Stomach (tissue), 9 donors: ENCODE measurements around the gene THADA. TPM values are rescaled to one million over a fixed set of nuclear protein-coding genes. Genes with fewer than 3 reads are reported as not detected.
A peak's percentile ranks its signal among the peaks of the same experiment; 100 is the strongest.

Experiments used
- DNase-seq, 2 donors: peaks; one replicate each; pipeline versions ENCODE4 v3.0.0 to v3.0.0-alpha.2; 2013 to 2019
- H3K27ac ChIP-seq, 5 donors: fragments of 200-600 bp in 4 of 5; sonication (generic) in 4 of 5; one replicate each; pipeline ENCODE4 v1.5.1; 2013 to 2019; ENCODE audit warnings: mild to moderate bottlenecking in 1 of 5, moderate library complexity in 1 of 5
- H3K27me3 ChIP-seq, 3 donors: fragments of 200-600 bp; sonication (generic); one replicate each; pipeline ENCODE4 v1.5.1; 2017 to 2019; ENCODE audit warnings: mixed run types in 1 of 3
- H3K36me3 ChIP-seq, 4 donors: fragments of 200-600 bp; sonication (generic); 1 replicate in 3 of 4; 2 replicates in 1 of 4; pipeline ENCODE4 v1.5.1; 2016 to 2019
- H3K4me1 ChIP-seq, 4 donors: fragments of 200-600 bp; sonication (generic); one replicate each; pipeline ENCODE4 v1.5.1; 2016 to 2019
- H3K4me3 ChIP-seq, 4 donors: fragments of 200-600 bp; sonication (generic) in 3 of 4; one replicate each; pipeline ENCODE4 v1.5.1; 2016 to 2019; ENCODE audit warnings: mild to moderate bottlenecking in 1 of 4
- H3K9me3 ChIP-seq, 4 donors: fragments of 200-600 bp; sonication (generic); one replicate each; pipeline ENCODE4 v1.5.1; 2016 to 2019
- EP300 ChIP-seq: sonication (generic); formaldehyde crosslinking; IDR thresholded peaks from one replicate; pipeline ENCODE4 v1.6.1; 2017; ENCODE audit warnings: antibody characterized with exemption
- POLR2A ChIP-seq, 4 donors: fragments of 450-650 bp; IDR thresholded peaks; one replicate each; pipeline ENCODE4 v1.6.1; 2016; ENCODE audit warnings: antibody characterized with exemption in 4 of 4, control low read depth in 2 of 4, mild to moderate bottlenecking in 1 of 4, moderate library complexity in 1 of 4
- POLR2AphosphoS5 ChIP-seq, 3 donors: sonication (generic); formaldehyde crosslinking; IDR thresholded peaks; one replicate each; pipeline ENCODE4 v1.6.1; 2016; ENCODE audit warnings: antibody characterized with exemption in 3 of 3
- WGBS, 5 donors: extraction: QIAGEN DNeasy Blood & Tissue Kit in 3 of 5; methylation state at CpG; one replicate each; pipeline versions ENCODE4 v1.1.5 to v1.1.7; 2013 to 2018; 5-methylcytosine and 5-hydroxymethylcytosine counted together
- intact Hi-C: fragments of 100-400 bp; cut with DNase I; formaldehyde crosslinking; loops from one replicate; pipeline ENCODE4 v1.15.1; 2023; ENCODE audit warnings: low total_unique reads
- polyA plus RNA-seq, 3 donors: library from polyadenylated mRNA; stranded (reverse); fragments of 200-250 nt; gene quantifications; one replicate each; pipeline ENCODE4 v1.2.3, GENCODE V29; 2013
- total RNA-seq, 5 donors: library from RNA; depleted of rRNA; stranded (reverse); fragments of >200 nt; gene quantifications; one replicate each; pipeline versions ENCODE4 v1.1.0 to v1.2.3, GENCODE V29; 2014 to 2016
- TF ChIP-seq, protein P1 (sequence below), 7 experiments: fragments of 450-650 bp in 4 of 7; fragments of 200-600 bp in 3 of 7; sonication (generic) in 3 of 7; IDR thresholded peaks; one replicate each; pipeline ENCODE4 v1.5.1; 2016 to 2019; ENCODE audit warnings: antibody characterized with exemption in 7 of 7, control low read depth in 2 of 7, mild to moderate bottlenecking in 1 of 7
- donor health status: healthy with polysubstance abuse.
- donor health status: Bipolar disorder and iron deficiency.
- donor health status: healthy.

The THADA gene
- total and polyA plus RNA-seq, 8 donors, result 8.0 to 109 (median 31.9) TPM

DNA sequence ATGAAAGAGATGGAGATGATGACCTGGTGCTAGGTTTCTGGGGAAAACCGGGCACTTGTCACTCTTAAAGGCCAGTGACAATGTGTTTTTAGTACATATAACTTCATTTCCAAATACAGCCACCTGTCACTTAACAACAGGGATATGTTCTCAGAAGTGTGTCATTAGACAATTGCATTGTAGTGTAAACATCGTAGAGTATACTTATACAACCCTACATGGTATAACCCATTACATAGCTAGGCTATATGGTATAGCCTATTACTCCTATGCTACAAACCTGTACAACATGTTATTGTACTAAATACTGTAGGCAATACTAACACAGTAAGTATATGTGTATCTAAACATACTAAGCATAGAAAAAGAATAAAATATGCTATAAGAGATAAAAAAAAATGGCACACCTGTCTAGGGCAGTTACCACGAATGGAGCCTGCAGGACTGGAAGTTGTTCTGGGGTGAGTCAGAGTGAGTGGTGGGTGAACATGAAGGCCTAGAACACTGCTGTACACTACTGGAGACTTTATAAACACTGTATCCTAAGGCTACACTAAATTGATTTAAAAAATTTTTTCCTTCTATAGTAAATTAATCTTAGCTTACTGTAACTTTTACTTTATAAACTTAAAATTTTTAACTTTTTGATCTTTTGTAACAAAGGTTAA lies 123.2 kb downstream of the THADA start:
- H3K36me3 ChIP-seq, result no peaks in the 10 kb centered on the region
- H3K4me3 ChIP-seq, result no peak overlapping the region
- DNase-seq, result no peak
- peaks cover 0 to 24% (median 15%) of the 10 kb centered on the region in 4 donors for H3K4me1 ChIP-seq
- H3K27me3 ChIP-seq, result no peaks in the 10 kb centered on the region
- 87 to 94% (median 92%) methylated on average over 3 of the region's 3 CpGs for WGBS, 5 donors
- TF ChIP-seq, protein P1, sequence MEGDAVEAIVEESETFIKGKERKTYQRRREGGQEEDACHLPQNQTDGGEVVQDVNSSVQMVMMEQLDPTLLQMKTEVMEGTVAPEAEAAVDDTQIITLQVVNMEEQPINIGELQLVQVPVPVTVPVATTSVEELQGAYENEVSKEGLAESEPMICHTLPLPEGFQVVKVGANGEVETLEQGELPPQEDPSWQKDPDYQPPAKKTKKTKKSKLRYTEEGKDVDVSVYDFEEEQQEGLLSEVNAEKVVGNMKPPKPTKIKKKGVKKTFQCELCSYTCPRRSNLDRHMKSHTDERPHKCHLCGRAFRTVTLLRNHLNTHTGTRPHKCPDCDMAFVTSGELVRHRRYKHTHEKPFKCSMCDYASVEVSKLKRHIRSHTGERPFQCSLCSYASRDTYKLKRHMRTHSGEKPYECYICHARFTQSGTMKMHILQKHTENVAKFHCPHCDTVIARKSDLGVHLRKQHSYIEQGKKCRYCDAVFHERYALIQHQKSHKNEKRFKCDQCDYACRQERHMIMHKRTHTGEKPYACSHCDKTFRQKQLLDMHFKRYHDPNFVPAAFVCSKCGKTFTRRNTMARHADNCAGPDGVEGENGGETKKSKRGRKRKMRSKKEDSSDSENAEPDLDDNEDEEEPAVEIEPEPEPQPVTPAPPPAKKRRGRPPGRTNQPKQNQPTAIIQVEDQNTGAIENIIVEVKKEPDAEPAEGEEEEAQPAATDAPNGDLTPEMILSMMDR (IDR thresholded peaks at IDR 0.05), result no peak
- no peak for TF ChIP-seq POLR2AphosphoS5 (IDR thresholded peaks at IDR 0.05)
- TF ChIP-seq POLR2A (IDR thresholded peaks at IDR 0.05), result no peak
- no peak for TF ChIP-seq EP300
- no peaks in the 10 kb centered on the region for H3K9me3 ChIP-seq
- no peak overlapping the region for H3K27ac ChIP-seq
- intact Hi-C loops, result no loop called here

DNA sequence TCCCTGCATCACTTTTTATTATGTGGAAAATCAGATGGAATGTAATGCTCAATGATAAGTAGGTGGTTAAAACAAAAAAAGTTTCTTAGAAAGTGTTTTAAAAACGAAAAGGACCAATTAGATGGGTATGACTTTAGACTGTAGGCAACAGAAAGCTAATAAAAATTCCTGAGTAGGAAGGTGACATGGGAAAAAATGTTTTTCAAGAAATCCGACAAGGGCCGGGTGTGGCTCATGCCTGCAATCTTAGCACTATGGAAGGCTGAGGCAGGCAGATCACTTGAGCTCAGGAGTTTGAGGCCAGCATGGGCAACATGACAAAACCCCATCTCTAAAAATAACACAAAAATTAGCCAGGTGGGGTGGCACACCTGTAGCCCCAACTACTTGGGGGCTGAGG lies 126.1 kb downstream of the THADA start:
- TF ChIP-seq POLR2A (IDR thresholded peaks at IDR 0.05), result no peak
- no peak for TF ChIP-seq POLR2AphosphoS5 (IDR thresholded peaks at IDR 0.05)
- TF ChIP-seq, protein P1 (IDR thresholded peaks at IDR 0.05), result no peak
- no peak for TF ChIP-seq EP300
- intact Hi-C loops, result no loop called here
- WGBS, 5 donors, result 70 to 89% (median 74%) methylated on average over 3 of the region's 3 CpGs

DNA sequence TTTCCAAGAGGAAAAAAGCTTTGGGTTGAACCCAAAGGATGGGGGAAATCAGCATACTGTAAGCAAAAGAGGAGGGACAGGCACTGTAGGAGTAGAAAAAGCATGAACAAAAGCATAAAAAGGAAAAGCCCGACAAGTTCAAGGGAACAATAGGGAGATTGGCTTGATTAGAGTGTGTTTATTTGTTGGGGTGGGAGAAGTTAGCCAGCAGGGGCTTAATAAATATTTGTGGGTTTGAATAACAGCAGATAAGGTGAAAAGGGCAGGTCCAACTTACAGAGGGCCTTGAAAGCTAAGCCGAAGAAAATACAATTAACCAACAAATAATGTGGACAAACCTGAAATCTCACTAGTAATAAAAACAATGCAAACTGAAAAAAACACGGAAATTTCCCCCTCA lies 126.7 kb downstream of the THADA start:
- no peaks in the 10 kb centered on the region for H3K36me3 ChIP-seq
- no peak overlapping the region for H3K27ac ChIP-seq
- peaks cover 7 to 50% (median 25%) of the 10 kb centered on the region in 4 donors for H3K4me1 ChIP-seq
- no peaks in the 10 kb centered on the region for H3K27me3 ChIP-seq
- TF ChIP-seq POLR2AphosphoS5 (IDR thresholded peaks at IDR 0.05), result no peak
- TF ChIP-seq POLR2A (IDR thresholded peaks at IDR 0.05), result no peak
- TF ChIP-seq EP300, result no peak
- TF ChIP-seq, protein P1 (IDR thresholded peaks at IDR 0.05), result no peak
- no peak for DNase-seq
- no peak overlapping the region for H3K4me3 ChIP-seq
- no peaks in the 10 kb centered on the region for H3K9me3 ChIP-seq
- WGBS, 5 donors, result 29 to 57% (median 43%) methylated on average over 3 of the region's 3 CpGs
- intact Hi-C loops, result no loop called here

More for the DNA sequence above, 126.1 kb downstream of the THADA start:
- Histone ChIP-seq H3K4me3 (no peak overlapping the region), H3K27ac (no peak overlapping the region), H3K4me1 (peaks cover 2 to 44% (median 21%) of the 10 kb centered on the region in 4 donors), H3K9me3 (no peaks in the 10 kb centered on the region), H3K27me3 (no peaks in the 10 kb centered on the region), H3K36me3 (no peaks in the 10 kb centered on the region)
- peak in 1 of 2 donors; percentile 25 for DNase-seq

DNA sequence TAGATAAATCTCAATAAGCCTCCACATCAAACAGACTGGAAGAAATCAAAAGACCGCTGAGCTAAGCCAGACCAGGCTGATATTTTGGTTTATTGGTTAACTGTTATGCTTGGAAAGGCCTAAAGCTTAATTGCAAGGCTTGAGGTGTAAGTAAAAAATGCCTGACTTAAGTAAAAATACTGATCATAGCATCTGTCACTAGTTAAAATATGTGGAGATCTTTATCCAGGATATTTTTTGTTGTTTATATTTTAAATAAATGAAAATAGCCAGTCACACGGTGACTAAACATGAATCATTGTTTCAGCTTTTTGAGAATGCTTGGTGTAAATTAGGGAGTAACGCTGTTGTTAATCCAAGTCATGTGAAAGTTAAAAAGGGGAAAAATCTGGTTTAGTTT lies 127.9 kb downstream of the THADA start:
- no peaks in the 10 kb centered on the region for H3K9me3 ChIP-seq
- DNase-seq, result peak in 1 of 2 donors; percentile 39
- peaks cover 18 to 62% (median 37%) of the 10 kb centered on the region in 4 donors for H3K4me1 ChIP-seq
- no peaks in the 10 kb centered on the region for H3K27me3 ChIP-seq
- intact Hi-C loops, result no loop called here
- H3K4me3 ChIP-seq, result no peak overlapping the region
- H3K27ac ChIP-seq, result peak overlapping the region in 3 of 5 donors; percentile 21 to 64 (median 40)
- TF ChIP-seq EP300 (no peak), POLR2AphosphoS5 (IDR thresholded peaks at IDR 0.05) (no peak), POLR2A (IDR thresholded peaks at IDR 0.05) (no peak)
- TF ChIP-seq, protein P1 (IDR thresholded peaks at IDR 0.05), result no peak
- 51 to 79% (median 65%) methylated on average over 3 of the region's 3 CpGs for WGBS, 5 donors
- H3K36me3 ChIP-seq, result no peaks in the 10 kb centered on the region
